Skin of body (tissue), 2 donors: ENCODE measurements around the gene MYLK2. TPM values are rescaled to one million over a fixed set of nuclear protein-coding genes. Genes with fewer than 3 reads are reported as not detected.

Experiments used
- DNase-seq: peaks from one replicate; lab custom pipeline; 2025; lab: John Stamatoyannopoulos, UW
- total RNA-seq: library from RNA; depleted of rRNA; stranded (reverse); fragments of >200 nt; gene quantifications from one replicate; pipeline ENCODE4 v1.2.3, GENCODE V29; 2014

MYLK2 gene
- total RNA-seq, 1 donor from 2014 or later, result 6.1 TPM

DNA sequence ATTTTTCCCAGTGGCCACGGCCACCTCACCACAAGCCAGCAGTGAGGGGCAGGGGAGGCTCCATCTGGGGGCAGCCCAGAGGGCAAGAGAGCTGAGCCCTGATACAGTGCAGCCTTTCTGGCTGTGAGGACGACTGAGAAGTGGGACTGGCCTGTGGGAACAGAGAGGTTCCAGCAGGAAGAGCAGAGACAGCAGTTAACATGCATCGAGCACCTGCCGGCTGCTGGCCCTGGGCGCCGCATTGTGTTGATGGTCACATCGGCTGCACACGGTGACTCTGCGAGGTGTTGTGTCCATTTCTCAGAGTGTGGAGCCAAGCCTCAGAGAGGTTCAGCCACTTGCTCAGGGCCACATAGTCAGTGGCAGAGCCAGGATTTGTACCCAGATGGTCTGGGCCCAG, 16.4 kb downstream of the MYLK2 start:
- DNase-seq, result no peak

DNA sequence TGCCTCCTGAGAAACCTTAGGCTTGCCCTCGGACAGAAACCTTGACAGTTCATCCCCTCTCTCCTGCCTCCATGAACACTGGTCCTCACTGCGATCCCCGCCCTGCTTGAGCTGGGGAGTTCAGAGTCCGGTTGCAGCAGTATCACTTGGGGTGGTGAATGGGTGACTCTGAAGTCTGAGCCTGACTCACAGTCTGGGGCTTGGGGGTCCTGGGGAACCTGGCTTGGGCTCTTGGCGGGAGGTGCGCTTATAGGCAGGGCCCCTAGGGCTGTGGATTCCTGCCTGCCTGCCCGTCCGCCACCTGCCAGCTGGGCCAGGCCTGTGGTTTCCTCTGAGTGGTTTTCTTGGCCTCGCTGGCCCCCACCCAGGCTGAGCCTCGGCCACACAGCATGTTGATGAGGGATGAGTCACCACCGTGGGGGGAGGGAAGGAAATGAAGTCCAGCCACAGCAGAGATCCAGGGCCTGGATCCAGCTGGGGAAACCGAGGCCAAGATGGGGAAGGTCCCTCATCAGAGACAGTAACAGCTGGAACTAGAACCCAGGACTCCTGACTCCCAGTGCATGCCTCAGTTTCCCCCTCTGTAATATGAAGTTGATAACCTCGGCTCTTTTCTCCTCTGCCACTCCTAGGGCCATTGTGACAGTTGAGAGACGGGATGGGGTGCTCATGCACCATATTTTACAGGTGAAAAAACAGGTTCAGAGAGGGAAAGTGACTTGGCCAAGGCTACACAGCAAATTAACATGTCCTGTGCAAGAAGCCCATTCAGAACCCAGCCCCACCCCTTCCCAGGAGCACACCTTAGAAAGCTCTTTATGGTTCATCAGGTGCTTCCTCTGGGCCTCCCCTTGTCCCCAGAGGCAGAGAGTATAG, 17.1 kb downstream of the MYLK2 start:
- no peak for DNase-seq

DNA sequence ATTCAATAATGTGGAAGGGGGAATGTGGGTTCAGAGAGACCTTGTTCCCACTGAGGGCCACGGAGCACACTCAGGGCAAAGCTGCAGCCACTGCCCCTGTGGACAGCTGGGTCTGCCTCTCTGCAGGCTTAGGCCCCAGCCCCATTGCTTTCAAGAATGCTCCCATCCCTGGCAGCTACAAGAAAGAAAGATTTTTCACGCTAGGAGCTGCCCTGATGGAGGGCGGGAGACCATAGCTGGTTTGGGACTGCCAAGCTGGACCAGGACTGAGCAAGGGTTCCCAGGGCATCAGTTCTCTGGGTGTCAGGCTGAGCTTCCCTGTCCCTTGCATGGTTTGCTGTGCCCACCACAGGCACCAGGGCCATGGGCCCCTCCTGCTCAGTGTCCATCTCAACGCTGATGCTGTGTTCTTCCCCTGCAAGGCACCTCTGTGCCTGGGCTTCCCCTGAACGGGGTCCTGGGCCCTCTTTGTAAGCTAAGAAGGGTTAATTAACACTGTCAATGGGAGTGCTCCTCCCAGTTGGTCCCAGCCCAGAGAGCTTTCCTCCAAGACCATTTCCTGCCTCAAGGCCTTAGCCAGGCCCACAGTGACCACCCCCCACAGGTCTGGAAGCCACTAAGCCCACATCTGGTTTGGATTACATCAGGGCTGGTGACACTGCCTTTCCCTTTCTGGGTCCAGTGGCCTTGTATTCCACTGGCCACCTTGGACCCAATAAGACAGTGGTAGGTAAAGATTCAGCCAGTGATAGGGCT, 17.9 kb downstream of the MYLK2 start:
- DNase-seq, result no peak

DNA sequence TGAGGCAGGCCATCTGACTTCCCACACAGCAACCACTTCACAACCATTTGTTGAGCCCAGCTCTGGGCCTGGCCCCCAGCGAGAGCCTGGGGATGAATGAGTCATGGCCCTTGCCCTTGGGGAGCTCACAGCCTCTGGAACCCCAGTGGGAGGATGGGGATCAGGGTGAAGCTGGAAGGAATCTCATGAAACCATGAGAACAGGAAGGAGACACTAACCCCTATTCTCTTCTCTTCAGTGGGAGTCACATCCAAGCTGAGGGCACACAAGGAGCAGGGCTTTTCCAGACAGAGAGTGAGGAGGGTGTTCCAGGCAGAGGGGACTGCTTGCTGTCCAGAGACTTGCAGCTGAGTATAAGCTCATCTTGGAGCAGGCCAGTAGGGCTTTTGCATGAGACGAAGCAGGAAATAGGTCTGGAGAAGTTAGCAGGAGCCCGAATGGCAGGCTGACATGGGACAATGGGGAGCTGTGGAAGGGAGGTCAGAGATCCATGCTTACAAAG, 18.8 kb downstream of the MYLK2 start:
- no peak for DNase-seq

DNA sequence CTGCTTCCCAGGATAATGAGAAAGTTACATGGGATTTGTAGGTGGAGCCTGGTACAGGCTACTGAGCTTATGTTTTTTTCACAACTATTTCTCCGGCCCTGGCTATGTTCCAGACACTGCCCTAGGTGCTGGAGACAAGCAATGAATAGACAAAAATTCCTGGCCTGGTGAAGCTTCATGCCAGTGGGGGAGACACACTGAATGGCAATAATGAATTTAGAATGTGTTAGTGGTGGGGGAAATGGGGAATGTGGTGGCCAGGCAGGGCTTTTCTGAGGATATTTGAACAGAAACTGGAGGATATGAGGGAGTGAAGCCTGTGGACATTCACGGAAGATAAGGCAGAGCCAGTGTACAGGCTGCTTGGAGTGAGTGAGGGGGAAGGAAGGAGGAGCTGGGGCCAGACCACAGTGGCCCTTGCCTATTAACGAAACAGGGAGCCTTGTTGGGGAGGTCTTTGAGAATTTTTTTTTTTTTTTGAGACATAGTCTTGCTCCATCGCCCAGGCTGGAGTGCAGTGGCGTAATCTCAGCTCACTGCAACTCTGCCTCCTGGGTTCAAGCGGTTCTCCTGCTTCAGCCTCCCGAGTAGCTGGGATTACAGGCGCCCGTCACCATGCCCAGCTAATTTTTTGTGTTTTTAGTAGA, 19.6 kb downstream of the MYLK2 start:
- no peak for DNase-seq

DNA sequence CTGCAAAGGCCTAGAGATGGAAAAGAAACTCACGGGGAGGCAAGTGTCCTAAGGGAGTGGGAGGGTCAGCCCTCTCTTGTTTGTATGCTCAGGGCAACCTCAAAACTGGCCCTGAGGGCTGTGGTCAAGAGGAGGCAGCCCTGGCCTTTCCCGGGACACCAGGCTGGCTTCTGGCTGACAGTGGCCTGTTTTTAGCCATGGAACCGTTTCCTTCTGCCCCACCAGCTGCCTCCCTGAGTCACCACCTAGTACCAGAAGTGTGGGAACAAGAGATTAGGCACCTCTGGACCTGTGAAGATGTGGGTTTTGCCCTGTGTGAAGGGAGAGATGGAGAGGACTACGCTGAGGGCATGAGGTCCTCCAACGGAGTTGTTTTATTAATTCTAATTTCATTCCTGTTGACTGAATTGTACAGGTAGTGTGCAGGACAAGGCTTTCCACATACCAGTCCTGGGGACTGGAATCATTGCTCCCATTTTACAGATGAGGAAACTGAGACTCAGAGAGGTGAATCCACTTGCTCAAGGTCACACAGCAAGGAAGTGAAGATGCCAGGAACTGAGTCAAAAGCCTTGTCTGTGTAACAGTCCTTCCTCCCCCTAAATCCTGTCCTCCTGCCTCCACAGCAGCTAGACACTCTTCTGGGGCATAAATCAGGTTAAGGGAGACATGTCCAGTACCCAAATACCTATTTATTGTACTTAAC, 20.8 kb downstream of the MYLK2 start:
- DNase-seq, result no peak

DNA sequence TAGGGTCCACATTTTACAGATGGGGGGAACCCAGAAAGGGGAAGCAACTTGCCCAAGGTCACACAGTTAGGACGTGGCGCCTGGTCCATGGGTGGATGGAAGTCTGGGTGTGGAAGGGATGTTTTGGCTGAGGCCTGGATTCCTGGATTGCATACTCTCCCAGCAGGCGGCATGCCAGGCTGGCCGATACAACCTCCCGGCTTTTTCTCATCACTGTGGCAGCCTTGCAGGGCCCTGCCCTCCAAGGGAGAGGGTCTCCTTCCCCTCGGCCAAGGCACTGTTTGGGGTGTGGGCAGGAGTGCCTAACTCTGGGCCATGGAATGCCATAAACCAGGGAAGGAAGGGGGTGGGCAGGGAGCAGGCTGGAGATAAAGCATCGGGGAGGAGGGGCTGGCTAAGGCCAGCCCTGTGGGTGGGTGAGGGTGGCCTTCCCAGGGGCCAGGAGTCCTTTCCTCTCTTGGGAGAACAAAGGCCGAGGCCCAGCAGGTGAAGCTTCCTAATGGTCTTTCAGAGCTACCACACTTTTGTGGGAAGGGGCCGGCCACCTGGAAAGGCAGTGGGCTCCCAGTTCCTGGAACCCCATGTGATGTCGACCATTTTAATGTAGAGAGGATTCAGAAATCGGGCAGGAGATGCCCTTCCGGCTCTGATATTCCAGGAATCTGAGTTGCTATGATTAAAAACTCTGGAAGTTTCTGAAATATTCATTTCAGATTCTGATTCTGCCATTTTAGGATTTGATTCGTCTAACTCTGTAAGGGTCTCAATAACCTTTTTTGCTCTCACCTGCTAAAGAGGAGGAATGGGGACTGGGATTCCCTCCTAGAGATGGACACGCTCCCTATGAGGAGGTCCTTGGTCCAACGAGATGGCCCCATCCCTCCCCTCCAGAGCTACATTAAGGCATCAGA, 22.0 kb downstream of the MYLK2 start:
- DNase-seq, result no peak

DNA sequence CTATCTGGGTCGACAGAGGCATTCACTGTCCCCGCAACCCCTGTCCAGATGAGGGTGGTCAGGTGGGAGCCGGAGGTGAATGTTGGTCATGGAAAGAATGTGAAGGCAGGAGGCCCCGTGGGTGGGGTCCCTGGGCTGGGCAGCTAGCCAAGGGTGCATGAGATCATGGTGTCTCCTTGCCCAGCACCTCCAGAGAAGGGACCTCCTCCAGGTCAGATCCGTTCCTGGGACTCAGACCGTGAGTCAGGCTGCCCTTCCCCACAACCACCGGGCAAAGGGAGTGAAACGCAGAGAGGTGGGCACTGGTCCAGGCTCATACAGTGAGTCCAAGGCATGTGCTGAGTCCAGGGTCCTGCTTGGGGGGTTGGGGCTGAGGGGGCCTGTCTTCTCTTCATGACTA, 22.8 kb downstream of the MYLK2 start:
- DNase-seq, result no peak

DNA sequence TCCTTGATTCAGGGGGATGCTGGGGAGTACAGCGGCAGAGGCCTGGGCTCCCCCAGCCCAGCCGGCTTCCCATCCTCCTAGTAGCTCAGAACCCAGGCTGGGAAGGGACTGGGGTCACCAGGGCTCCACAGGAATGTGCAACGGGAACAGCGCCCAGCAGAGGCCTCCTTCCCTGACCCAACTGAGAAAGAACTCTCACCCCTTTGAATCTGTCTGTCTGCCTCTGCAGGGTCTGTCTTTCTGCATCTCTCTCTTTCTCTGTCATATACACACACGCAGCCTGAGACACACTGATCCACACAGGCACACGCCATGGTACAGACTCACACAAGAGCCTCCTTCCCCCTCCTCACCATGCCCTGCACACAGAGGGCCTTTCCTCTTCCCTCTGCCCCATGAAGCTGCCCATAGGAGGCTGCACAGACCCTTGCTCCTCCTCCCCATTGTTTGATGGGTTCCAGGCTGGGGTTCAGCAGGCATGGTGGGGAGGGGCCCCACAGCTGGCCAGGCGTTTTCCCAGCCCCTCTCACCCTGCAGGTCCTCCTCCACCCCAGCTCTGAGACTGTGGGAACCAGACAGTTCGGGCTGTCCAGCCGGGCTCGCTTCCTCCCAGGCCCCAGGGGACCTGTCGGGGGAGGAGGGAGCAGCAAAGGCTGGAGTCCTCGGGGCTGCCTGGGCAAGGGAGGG, 23.5 kb downstream of the MYLK2 start:
- no peak for DNase-seq

DNA sequence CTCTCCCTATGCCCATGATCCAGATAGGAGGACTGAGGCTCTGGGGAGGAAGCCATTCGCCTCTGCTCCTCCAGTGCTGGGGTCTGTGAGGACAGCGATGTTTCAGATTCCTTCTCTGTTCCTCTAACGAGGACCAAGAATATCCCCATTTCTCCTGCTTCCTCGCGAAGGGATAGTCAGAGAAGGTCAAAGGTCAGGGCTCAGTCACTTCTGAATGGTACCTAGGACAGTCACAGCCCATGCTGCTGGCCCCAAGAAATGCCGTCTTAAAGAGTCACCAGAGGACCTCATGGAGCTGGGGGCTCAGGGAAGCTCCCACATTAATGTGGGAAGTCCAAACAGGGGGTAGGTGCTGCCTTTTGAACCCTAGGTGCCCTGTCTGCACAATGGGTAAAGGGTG, 24.1 kb downstream of the MYLK2 start:
- no peak for DNase-seq

DNA sequence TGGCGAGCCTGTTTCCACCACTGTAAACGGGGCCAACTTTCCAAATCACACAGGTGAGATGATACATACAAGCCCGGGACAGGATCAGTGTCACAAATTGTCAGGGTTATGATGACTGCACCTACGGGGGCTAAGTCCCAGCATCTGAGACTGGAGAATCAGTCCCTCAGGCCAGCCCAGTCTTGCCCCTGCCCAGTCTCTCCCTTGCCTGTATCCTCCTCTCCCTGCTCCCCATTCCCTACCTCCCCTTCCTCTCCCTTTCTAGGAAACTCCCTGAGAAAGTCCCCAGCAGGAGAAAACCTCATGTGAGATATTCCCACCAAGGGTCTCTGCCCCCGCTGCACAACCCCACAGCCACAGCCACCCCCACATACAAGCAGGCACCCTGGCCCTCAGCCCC, 24.7 kb downstream of the MYLK2 start:
- DNase-seq, result no peak

DNA sequence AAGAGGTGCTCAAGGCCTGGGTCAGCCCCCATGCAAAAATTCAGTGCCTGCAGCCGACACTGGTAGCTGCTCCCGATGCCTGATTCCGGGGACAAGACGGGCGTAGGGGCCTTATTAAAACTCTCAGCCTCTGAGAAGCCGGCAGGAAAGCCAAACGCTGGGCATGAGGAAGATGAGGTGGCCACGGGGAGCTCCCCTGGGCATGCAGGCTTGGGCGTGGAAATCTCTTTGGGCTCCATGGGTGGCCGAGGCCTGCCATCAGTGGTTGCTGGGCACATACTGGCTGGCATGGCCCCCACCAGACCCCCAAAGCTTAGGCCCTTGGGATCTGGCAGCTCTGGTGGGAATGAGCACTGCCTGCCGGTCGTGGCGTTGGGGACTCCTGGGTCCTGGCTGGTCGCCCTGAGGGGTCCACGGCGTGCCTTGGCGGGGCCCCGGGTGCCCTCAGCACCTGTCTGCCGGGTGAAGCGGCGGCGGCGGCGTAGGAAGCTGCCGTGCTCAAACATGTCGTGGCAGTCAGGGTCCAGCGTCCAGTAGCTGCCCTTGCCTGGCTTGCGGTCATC, 25.7 kb downstream of the MYLK2 start:
- DNase-seq, result no peak

DNA sequence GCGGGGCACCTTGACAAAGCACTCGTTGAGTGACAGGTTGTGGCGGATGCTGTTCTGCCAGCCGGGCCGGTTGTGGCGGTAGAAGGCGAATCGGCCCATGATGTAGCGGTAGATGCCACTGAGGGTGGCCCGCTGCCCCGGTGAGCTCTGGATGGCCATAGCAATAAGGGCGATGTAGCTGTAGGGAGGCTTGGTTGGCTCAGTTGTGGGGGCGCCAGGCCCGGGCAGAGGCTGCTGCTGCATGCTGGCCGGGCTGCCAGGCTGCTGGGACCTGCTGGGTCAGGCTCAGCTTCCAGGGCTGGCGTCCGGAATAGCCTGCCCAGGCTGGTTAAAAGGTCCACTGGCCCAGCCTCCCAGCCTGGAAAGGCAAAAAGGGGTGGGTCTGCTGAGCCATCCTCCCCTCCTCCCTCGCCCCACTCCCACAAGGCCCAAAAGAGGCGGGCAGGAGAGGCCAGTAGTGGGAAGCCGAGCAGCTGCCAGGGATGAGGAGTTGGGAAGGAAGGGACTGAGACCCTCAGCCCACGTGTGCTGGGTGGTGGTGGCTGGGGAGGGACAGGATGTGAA, 26.2 kb downstream of the MYLK2 start, which contains the start of gene FOXS1:
Gene FOXS1 (minus strand): TSS at position 305 of the 564 bp plus-strand sequence. CDS start 62 bp downstream, at position 243.
- DNase-seq, result no peak

DNA sequence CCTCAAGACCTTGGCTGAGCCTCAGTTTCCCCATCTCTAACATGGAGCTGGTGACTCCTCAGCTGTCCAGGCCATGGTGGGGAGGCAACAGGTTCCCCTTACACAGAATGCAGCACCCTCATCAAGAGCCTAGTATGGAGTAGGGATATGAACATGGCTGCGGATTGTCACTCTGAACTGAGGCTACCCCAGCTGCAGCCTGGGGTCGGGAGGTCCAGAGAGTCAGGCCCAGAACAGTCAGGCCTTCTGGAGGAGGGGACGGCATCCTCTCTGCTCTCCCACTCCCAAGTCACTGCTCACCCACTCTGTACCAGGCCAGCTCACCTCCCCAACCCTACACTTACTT, 27.6 kb downstream of the MYLK2 start:
- no peak for DNase-seq

DNA sequence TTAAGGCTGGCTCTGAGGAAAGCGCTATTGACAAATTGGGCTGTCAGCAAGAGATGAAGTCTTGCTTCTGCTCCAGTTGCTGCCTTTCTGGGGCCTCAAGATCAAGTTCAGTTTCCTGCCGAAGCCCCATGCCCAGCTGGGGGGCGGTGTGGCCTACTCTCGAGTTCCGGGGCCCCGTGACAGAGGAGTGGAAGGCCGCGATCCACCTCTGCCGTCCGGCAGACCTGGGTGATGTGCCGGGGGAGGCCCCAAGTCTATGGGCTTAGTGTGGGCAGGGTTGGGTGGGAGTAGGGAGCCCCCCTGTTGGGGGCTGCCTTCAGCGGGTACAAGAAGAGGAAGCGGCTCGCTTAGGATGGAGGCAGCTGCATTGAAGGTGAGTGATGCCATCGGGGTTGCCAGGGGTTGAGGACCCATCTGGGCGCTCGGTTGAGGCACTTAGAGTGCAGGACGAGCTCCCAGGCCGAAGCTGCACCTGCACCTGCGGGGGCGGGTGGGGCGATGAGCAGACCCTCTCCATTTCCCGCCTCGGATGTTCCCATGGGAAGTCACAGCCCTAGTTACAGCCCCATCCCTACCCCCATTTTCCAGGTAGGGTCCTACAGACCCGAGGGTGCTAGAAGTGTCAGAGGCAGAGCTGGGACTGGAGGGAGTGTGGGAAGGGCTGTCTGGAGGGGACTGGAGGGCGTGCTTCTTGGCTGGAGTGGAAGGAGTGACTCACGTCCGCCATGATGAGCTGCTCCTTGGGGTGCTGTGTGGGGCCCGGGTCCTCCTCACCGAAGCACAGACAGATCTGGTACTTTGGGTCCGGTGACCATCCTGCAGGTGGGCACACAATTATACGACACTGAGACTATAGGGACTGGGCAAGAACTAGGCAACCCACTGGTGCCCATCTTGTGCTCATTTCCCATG, 29.2 kb downstream of the MYLK2 start:
- no peak for DNase-seq

DNA sequence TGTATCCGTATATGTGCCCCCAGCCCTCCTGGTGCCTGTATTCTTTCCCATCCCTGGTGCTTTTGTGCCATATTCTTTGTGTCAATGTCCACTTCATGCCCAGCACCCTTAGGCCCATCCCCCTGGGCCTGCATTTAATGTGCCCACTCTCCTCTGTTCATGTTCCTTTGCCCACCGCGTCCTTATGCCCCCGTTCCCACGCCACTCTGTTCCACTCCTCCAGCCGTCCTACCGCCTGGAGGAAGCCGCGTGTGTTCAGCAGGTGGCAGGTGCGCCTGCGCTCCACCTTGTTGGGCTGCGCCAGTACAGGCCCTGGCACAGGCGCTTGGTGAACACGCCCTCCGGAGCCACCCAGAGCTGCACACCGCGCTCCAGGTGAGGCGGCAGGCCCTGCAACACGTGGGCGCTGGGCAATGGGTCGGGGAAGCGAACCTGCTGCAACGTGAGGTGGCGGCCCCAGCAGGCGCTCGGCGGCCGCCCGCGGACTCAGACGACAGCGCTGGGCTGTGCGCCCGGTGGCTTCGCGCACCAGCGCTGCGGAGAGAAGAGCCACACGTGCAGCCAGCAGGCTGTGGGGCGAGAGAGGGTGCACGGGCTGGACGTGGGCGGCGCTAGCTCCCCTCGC, 30.3 kb downstream of the MYLK2 start:
- no peak for DNase-seq

DNA sequence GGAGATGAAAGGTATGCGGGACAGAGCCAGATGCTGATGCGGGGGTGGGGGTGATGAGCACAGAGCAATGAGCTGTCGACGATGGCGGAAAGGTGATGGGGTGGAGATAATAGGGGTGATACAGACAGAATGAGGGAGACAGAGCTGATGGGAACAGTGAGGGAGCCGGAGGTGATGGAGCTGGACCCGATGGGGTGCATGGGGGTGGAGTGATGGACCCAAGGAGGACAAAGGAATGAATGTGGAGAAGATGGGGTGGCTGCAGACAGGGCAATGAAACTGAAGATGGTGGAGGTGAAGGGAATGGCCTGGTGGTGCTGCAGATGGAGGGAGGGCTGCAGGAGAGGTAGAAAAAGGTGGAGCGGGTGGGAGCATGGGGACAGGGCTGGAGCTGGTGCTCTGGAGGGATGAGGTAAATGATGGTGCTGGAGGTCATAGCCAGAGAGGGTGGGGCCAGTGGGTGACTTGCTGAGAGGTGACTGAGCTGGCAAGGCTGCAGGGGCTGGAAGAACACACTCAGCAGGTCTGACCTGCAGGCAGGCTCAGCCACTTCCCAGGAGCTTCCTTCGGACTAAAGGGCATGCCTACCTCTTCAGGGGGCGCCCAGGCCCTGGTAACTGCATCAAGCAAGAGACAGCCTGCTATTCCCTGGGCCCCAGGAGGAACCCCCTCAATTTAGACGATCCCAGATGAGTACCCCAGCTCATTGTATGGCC, 32.2 kb downstream of the MYLK2 start:
- no peak for DNase-seq
